Ovary (tissue), 3 donors: ENCODE results near the gene COQ7.

Experiments
- CTCF ChIP-seq, 3 donors: fragments of 450-650 bp in 2 of 3; fragments of 200-600 bp in 1 of 3; IDR thresholded peaks; one replicate each; pipeline versions ENCODE4 v1.5.1 to v1.8.0; 2016 to 2022; ENCODE audit warnings: antibody characterized with exemption in 3 of 3, mild to moderate bottlenecking in 1 of 3
- EP300 ChIP-seq: sonication (generic); formaldehyde crosslinking; IDR thresholded peaks from one replicate; pipeline ENCODE4 v1.6.1; 2017; ENCODE audit warnings: antibody characterized with exemption
- donor health status: DM: no; HTN: no; CAD: no.

- TF ChIP-seq CTCF (IDR thresholded peaks at IDR 0.05): no peak
- no peak for TF ChIP-seq EP300
Observed at GRCh38 chr16:19108409-19109287, 41.2 kb downstream of the COQ7 start.
